WTC11 (cell line): ENCODE measurements around the gene GRB7.

ENCODE experiments used
- AFF4 ChIP-seq: sonication (generic); formaldehyde crosslinking; IDR thresholded peaks from 2 replicates; pipeline ENCODE4 v1.8.1; 2023; ENCODE audit warnings: mild to moderate bottlenecking, missing genetic modification reagents, borderline replicate concordance
- CTCF ChIP-seq: fragments of 200-600 bp; IDR thresholded peaks from 2 replicates; pipeline ENCODE4 v1.8.0; 2022; ENCODE audit warnings: antibody characterized with exemption
- ZNF121 ChIP-seq: sonication (generic); formaldehyde crosslinking; IDR thresholded peaks from 2 replicates; pipeline ENCODE4 v1.8.0; 2023; ENCODE audit warnings: missing genetic modification reagents
- ZNF416 ChIP-seq: fragments of 250-450 bp; sonication (Bioruptor Pico); IDR thresholded peaks from 2 replicates; pipeline ENCODE4 v1.9.0; 2021; ENCODE audit warnings: mild to moderate bottlenecking, inconsistent platforms
- TF ChIP-seq, protein P1 (sequence below): sonication (generic); formaldehyde crosslinking; IDR thresholded peaks from 2 replicates; pipeline ENCODE4 v1.8.1; 2022; ENCODE audit warnings: low read depth, missing genetic modification reagents, borderline replicate concordance
- TF ChIP-seq, protein P2 (sequence below): sonication (generic); formaldehyde crosslinking; IDR thresholded peaks from 2 replicates; pipeline ENCODE4 v1.8.1; 2022; ENCODE audit warnings: low read depth, mild to moderate bottlenecking, moderate library complexity, missing genetic modification reagents, borderline replicate concordance

DNA sequence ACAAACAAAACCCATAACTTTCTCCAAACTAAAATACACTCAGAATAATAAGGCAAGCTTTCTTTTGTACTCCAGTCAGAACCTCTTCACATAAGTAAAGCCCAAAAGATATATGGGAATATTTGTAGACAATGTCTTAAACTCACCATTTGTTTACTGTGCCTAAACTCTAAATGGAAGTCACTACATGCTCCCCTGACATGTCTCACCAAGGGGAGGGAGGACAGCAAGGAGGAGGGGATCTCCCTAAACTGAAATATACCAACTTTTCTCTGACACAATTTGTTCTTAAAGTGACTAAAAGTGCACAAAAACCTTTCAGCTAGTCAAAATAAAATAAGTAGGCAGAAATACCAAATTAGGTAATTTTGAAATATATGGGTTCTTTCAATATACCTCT is 38.5 kb downstream of the GRB7 start:
- TF ChIP-seq CTCF (no peak), AFF4 (CRISPR knock-in tag) (no peak), ZNF416 (CRISPR knock-in tag) (no peak), ZNF121 (CRISPR knock-in tag) (no peak)
- TF ChIP-seq, protein P1, sequence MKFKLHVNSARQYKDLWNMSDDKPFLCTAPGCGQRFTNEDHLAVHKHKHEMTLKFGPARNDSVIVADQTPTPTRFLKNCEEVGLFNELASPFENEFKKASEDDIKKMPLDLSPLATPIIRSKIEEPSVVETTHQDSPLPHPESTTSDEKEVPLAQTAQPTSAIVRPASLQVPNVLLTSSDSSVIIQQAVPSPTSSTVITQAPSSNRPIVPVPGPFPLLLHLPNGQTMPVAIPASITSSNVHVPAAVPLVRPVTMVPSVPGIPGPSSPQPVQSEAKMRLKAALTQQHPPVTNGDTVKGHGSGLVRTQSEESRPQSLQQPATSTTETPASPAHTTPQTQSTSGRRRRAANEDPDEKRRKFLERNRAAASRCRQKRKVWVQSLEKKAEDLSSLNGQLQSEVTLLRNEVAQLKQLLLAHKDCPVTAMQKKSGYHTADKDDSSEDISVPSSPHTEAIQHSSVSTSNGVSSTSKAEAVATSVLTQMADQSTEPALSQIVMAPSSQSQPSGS (CRISPR knock-in tag), result no peak
- TF ChIP-seq, protein P2, sequence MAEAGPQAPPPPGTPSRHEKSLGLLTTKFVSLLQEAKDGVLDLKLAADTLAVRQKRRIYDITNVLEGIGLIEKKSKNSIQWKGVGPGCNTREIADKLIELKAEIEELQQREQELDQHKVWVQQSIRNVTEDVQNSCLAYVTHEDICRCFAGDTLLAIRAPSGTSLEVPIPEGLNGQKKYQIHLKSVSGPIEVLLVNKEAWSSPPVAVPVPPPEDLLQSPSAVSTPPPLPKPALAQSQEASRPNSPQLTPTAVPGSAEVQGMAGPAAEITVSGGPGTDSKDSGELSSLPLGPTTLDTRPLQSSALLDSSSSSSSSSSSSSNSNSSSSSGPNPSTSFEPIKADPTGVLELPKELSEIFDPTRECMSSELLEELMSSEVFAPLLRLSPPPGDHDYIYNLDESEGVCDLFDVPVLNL (CRISPR knock-in tag), result no peak
